GM18505 (cell line): Measurements from ENCODE around the gene PARD3B.

Source experiments
- ATAC-seq: cut with Tn5 transposase; IDR thresholded peaks from one replicate; pipeline ENCODE4 v1.9.1; 2021; ENCODE audit not compliant: unreplicated experiment
- POLR2A ChIP-seq: IDR thresholded peaks from 4 replicates; pipeline ENCODE4 v1.6.1; 2011; ENCODE audit warnings: borderline replicate concordance; ENCODE audit not compliant: insufficient read depth, insufficient read length; ENCODE audit errors: extremely low read depth

Gene PARD3B

DNA sequence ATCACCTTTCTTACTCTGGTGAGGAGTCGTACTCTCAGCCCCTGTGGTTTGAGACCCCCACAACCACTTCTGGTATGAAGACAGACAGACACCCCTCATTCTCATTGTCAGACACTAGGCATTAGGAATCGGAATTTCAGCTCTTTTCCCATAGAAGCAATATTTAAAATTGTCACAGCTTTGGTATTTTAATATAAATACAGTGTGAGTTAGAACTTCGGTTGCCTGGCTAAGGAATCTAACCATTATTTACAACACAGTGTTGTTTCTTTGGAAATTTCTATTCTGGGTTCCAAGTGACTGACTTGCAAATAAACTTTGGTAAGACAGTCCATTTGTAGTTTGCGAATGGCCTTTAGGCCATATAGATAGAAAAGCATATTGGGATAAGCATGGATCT, 318.1 kb downstream of the PARD3B start:
- TF ChIP-seq POLR2A: no peak
- no peak for ATAC-seq

DNA sequence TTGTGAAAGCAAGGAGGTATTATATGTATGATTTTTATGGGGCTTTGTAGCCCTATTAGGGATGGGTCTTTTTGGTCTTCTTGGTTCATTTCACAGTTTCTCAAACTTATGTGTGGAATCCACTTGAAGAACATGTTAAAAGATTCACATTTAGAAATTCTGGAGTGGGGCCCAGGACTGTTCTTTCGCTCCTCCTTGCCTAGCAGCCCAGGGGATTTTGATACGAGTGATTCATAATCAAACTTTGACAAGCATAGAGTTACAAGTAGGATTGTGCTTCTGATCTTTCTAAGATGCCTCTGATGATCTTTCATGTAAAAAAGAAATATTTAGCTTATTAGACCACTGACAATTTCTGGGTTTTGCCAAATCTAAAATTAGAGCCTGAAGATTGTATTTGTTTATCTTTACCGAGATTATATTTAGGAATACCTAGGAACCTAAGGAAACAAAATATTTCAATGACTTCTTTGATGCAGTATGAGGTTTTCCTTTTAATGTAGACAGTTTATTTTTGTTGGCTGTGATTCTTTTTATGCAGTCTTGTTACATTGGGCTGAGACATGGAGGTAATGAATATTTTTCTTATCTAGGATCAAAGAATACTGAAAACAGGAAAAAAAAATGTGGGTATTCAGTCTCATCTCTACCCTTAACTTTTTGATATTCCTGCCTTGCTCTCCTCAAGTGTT, 324.0 kb downstream of the PARD3B start:
- TF ChIP-seq POLR2A: no peak
- ATAC-seq: no peak

- TF ChIP-seq POLR2A: no peak
- no peak for ATAC-seq
Measured at GRCh38 chr2:204870053-204870452, 324.8 kb downstream of the PARD3B start.

DNA sequence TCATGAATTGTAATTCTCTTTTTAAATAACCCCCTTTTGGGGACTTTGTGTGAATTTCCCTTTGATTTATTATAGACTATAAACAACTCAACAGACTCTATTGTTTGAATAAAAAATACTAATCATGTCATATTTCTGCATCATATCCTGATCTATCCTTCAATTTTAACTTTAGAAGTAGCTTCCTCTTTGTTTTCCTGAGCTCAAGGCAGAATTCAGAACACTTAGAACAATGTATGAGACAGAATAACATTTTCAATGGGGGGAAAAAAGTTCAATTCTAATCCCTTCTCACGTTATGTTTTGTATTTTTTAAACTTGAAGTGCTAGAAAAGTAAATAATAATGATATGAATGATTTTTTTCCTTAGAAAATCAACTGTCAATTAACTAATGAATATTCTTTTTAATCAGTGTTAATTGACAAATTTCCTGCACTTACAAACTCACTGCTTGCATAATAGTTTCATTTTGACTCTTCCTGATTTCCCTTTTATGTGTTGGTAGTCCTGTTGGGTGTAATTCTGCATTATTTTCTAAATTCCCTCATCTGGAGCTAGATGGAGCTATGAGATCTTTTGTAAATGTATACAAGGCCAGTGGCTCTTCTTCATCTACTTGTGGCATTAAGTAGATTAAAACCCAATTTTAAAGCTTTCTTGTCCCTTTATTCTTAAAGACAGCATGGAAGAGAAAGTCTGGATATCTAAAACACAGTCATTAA, 326.1 kb downstream of the PARD3B start:
- TF ChIP-seq POLR2A: no peak
- no peak for ATAC-seq

- no peak for ATAC-seq
- TF ChIP-seq POLR2A: no peak
Measured at GRCh38 chr2:204876311-204876710, 331.0 kb downstream of the PARD3B start.

DNA sequence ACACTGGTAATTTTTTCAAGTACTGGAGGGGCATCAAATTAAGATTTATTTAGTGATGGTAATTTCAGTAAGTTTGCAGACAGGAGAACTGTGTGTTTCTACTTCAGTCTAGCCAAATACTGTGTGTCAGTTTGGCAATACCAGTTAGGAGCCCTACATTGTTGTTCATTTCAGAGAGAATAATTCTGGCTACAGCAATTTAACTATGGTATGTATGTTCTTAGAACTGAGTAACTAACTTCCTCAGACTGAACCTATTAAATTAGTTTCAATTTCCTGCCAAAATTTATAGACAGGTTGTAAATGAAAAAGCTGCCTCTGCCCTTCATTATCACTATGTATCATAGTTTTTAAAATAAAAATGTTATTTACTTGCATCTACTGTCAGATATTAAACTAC, 332.4 kb downstream of the PARD3B start:
- ATAC-seq: no peak

GRCh38 chr2:204880928-204881327, 335.7 kb downstream of the PARD3B start:
- ATAC-seq: no peak
- TF ChIP-seq POLR2A: no peak

More for the DNA sequence above, 332.4 kb downstream of the PARD3B start:
- TF ChIP-seq POLR2A: no peak

DNA sequence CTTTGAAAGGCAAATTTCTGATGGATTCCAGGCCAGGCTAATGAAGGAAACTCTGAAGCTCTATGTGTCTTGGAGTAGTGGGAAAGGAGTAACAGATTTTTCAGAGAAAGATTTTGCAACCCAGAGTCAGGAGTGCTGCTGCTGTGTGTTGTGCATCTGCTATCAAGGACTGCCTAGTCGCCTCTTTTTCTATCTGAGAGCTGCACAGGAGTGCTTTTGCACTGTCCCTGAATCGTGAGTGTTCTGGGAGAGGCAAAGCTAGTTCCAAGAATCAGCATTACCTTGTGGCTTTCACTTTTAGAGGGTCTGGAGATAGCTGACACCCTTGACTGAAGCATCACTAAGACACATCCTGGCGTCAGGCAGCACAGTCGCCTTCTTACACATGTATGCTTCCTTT, 336.4 kb downstream of the PARD3B start:
- no peak for TF ChIP-seq POLR2A
- ATAC-seq: no peak

GRCh38 chr2:204885747-204886146, 340.5 kb downstream of the PARD3B start:
- TF ChIP-seq POLR2A: no peak
- no peak for ATAC-seq

GRCh38 chr2:204886713-204887112, 341.4 kb downstream of the PARD3B start:
- no peak for TF ChIP-seq POLR2A
- no peak for ATAC-seq

- no peak for TF ChIP-seq POLR2A
- no peak for ATAC-seq
Measured at GRCh38 chr2:204888222-204888621, 342.9 kb downstream of the PARD3B start.

- no peak for TF ChIP-seq POLR2A
- ATAC-seq: no peak
Measured at GRCh38 chr2:204890680-204891079, 345.4 kb downstream of the PARD3B start.

DNA sequence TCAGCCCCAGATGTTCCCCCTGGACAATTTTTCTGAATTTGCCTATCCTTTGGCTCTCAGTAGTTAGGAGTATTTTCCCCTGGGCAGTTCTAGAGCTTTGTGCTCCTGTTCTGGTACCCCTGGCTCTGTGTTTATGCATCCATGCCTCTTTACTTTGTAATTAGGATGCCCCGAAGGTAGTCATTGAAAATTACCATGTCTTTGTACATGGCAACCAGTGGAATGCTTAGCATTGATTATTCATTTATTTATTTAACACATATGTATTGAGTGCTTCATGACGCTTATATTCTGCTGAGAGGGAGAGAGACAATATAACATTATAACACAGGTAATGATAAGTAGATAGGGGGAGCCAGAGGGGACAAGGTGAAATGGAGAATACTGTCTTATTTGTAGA, 346.5 kb downstream of the PARD3B start:
- no peak for ATAC-seq
- TF ChIP-seq POLR2A: no peak
